Stimulated activated CD8-positive, alpha-beta memory T cell treated with anti-CD3 and anti-CD28 coated beads, Interleukin-15, amount 100 ng/mL, for 24 hours (primary cell): ENCODE results near the gene NPR1.
"Not testable (repeated sequence)": the region's sequence is repeated elsewhere in the genome, so short reads cannot be mapped to it uniquely, and the experiment has no call there.

ENCODE experiments used
- DNase-seq: peaks from one replicate; pipeline ENCODE4 v3.0.0-alpha.2; 2020; ENCODE audit warnings: low read depth

NPR1 gene

DNA sequence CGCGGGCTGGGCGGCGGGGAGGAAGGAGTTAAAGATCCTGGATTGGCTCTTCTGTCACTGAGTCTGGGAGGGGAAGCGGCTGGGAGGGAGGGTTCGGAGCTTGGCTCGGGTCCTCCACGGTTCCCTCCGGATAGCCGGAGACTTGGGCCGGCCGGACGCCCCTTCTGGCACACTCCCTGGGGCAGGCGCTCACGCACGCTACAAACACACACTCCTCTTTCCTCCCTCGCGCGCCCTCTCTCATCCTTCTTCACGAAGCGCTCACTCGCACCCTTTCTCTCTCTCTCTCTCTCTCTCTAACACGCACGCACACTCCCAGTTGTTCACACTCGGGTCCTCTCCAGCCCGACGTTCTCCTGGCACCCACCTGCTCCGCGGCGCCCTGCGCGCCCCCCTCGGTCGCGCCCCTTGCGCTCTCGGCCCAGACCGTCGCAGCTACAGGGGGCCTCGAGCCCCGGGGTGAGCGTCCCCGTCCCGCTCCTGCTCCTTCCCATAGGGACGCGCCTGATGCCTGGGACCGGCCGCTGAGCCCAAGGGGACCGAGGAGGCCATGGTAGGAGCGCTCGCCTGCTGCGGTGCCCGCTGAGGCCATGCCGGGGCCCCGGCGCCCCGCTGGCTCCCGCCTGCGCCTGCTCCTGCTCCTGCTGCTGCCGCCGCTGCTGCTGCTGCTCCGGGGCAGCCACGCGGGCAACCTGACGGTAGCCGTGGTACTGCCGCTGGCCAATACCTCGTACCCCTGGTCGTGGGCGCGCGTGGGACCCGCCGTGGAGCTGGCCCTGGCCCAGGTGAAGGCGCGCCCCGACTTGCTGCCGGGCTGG is at the start of gene NPR1:
TSS of gene NPR1 (plus strand) at position 170 of the 818 bp plus-strand sequence. CDS start at position 591, 421 bp downstream.
- DNase-seq, result no peak

DNA sequence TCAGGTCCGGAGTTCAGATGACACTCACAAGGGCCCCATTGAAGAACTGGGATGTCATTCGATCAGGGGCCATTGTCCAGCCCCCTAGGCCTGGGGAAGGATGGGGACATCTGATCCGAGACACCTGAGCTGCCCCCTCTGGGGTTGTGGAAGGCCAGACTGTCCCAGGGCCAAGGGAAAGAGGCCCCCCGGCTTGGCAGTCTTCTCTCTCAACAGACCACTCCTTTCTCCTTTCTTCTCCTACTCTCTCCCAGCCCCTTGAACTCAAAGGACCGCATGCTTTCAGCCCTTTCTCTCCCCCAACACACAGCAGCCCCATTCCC is 49.2 kb upstream of the NPR1 start:
- no peak for DNase-seq

- no peak for DNase-seq
These were observed 48.5 kb upstream of the NPR1 start for GRCh38 chr1:153629971-153630370.

- no peak for DNase-seq
These were observed 48.1 kb upstream of the NPR1 start for GRCh38 chr1:153630384-153630783.

GRCh38 chr1:153631047-153632022 is 47.2 kb upstream of the NPR1 start:
- DNase-seq, result no peak

GRCh38 chr1:153633161-153633753 is 45.2 kb upstream of the NPR1 start:
- DNase-seq, result no peak

GRCh38 chr1:153633754-153634665 is 44.5 kb upstream of the NPR1 start, which contains the start of gene CHTOP:
Gene CHTOP (plus strand): TSS chr1:153634066. CDS start chr1:153636589, 2,523 bp downstream.
- DNase-seq, result peak; percentile 93

DNA sequence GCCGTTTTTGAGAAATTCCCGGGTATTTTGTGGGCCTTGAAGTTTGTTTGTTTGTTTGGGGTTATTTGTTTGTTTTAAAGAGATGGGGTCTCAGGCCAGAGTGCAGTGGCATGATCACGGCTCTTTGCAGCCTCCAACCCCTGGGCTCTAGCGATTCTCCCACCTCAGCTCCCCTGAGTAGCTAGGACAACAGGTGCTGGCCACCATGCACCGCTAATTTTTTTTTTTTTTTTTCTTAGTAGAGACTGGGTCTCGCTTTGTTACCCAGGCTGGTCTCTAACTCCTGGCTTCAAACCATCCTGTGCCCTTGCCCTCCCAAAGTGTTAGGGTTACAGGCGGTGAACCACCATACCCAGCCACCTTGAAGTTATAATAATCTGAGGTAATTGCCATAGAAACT is 42.6 kb upstream of the NPR1 start:
- no peak for DNase-seq

- no peak for DNase-seq
These were observed 42.2 kb upstream of the NPR1 start for GRCh38 chr1:153636312-153636711.

- DNase-seq, result no peak
These were observed 40.2 kb upstream of the NPR1 start for GRCh38 chr1:153638261-153638660.

DNA sequence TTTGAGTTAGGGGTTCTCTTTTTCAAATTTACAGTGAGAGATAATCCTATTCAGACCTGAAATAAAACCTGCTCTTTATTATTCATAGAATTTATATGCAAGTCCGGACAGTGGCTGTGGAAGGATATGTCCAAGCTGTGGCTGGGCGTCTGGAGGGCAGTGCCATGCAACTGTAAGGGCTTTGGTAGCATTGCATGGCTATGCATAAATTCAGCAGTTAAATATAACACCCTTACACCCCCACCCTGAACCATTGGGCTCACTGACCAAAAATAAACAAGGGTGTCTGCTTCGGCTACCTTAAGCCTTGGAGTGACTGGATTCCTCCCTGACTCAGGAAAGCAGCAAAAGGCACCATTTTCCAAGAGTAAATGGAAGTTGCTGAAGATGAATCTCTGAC is 39.2 kb upstream of the NPR1 start:
- no peak for DNase-seq

GRCh38 chr1:153640213-153640612 is 38.3 kb upstream of the NPR1 start:
- not testable (repeated sequence) for DNase-seq

GRCh38 chr1:153640861-153641260 is 37.6 kb upstream of the NPR1 start:
- DNase-seq, result no peak

GRCh38 chr1:153642161-153642560 is 36.3 kb upstream of the NPR1 start:
- DNase-seq, result no peak

DNA sequence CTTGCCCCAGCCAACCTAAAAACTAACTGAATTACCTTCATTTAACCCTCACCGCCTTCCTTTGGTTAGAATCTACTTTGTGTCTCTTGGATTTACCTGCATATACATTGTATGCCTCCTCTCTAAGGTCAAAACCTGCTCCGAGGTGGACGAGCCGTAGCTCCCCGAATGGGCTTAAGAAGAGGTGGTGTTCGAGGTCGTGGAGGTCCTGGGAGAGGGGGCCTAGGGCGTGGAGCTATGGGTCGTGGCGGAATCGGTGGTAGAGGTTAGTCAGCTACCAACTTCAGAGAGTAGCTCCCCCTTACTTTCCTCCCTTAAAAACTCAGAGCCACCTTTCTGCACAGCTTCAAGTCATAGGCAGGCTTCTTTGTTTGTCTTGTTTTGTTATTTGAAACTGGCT is 35.4 kb upstream of the NPR1 start:
- no peak for DNase-seq

DNA sequence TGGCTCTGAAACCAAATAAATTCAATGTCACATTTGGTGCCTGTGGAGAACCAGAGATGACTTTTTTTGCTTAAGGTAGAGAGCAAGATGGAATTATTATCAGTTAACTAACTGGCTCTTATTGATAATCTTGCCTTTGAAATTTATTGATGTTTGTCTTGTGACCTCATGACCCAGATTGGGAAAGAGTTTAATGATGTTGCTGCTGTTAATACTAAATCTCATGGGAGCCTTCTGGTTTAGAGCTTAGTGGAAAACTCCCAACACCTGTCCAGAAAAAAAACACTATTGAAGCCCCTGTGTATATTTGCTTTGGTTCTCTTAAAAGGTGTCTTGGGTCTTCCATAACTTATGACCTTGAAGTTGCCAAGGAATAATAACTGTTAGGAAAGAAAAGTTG is 34.7 kb upstream of the NPR1 start:
- DNase-seq, result no peak

DNA sequence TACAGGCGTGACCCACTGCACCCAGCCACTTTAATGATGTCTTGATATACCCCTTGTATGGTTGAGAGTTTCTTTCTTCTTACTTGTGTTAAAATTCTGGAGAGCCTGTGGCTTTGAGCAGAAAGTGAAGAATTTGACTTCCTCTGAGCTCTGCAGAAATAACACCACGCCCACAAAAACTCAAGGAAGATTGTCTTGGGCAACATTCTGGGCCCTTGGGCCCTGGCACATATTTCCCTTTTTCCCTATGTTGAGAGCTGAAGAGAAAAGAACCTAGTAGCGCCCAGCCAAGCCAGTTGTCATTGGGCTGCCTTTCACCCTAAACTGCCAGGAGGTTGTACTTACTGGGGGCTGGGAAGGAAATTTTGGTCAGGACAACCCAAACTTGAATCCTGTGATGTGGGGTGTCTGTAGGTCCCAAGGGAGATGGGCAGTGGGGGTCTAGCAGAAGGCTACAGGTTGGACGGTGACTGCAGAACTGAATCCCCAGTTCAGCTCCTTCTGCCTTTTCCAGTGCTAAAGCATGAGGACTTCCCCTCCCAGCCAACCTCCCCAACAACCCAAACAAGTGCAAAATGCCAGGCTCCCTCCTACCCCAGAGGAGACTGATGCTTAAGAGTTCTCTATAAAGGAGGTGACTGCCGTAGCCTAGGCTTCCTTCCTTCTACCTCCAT is 31.7 kb upstream of the NPR1 start:
- no peak for DNase-seq

DNA sequence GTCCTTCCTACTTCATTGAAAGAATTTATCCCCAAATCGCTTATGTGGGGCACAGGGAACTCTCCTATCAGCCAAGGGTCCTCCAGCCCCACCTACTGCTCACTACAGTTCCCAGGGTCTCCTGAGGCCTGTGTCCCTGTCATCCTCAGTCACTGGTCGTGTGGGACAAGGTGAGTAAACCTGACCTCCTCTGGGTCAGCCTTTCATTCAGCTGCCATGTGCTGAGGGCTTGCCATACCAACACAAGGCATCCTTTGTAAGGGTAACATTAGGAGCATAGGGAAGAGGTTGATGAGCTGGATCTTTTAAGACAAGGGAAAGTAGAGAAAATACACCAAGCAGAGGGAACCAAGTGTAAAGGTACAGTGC is 31.2 kb upstream of the NPR1 start:
- no peak for DNase-seq

- DNase-seq, result no peak
These were observed 30.4 kb upstream of the NPR1 start for GRCh38 chr1:153648000-153648643.

- DNase-seq, result no peak
These were observed 29.2 kb upstream of the NPR1 start for GRCh38 chr1:153649137-153649862.
